Stimulated activated CD8-positive, alpha-beta memory T cell treated with anti-CD3 and anti-CD28 coated beads, Interleukin-2, amount 100 ng/mL, for 48 hours (primary cell): ENCODE results near the gene SH3GLB1.
"Not testable (repeated sequence)": the region's sequence is repeated elsewhere in the genome, so short reads cannot be mapped to it uniquely, and the experiment has no call there.

Experiments used
- DNase-seq, 2 donors: peaks; one replicate each; pipeline ENCODE4 v3.0.0-alpha.2; 2020; ENCODE audit warnings: low read depth in 2 of 2

SH3GLB1 gene

GRCh38 chr1:86704458-86704971 lies at the start of gene SH3GLB1:
Gene SH3GLB1, plus strand, starts transcription at chr1:86704576. Its CDS starts 324 bp downstream, at chr1:86704900.
- DNase-seq: peak; percentile 83

DNA sequence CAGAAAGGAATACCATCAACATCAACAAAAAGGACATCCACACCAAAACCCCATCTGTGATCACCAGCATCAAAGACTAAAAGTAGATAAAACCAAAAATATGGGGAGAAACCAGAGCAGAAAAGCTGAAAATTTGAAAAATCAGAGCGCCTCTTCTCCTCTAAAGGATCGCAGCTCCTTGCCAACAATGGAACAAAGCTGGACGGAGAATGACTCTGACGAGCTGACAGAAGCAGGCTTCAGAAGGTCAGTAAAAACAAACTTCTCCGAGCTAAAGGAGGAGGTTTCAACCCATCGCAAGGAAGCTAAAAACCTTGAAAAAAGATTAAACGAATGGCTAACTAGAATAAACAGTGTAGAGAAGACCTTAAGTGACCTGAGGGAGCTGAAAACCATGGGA lies 46.0 kb upstream of the SH3GLB1 start:
- DNase-seq: not testable (repeated sequence)

GRCh38 chr1:86666368-86666767 lies 38.0 kb upstream of the SH3GLB1 start:
- DNase-seq: no peak

GRCh38 chr1:86687595-86687994 lies 16.8 kb upstream of the SH3GLB1 start:
- DNase-seq: no peak

DNA sequence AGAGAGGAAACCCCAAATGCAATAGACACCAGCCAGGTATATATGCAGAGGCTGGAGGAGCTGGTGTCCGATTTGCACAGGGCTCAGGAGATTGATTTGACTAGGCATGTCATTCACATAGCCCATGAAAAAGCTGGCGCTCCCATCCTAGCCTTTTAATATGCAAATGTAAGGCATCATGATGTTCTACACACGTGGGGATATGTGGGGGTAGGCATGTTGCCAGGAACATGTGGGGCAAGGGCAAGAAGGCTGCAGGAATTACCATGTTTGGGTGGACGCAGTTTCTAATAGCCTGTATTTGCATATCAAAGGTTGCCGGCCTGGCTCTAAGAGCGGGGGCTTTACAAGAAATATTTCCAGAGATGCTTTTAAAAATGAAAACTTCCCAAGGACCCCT lies 11.7 kb upstream of the SH3GLB1 start:
- DNase-seq: no peak

DNA sequence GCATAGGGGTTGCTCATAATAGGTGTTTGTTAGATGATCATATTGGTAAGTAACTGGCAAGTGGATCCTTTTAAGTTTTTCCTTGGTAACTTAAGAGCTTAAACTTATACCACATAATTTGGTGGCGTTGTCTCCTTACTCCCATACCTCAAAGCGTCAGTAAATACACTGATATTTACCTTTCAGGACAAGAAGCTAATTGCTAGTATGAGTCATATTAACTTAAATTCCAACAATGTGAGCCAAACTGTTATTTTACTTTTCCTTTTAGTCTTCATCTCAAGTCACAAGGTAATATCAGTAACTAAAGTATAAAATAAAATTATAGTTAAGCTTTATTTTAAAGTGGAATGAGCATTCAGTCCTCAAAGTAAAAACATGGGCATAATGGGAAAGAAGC lies 9.0 kb upstream of the SH3GLB1 start:
- no peak for DNase-seq

DNA sequence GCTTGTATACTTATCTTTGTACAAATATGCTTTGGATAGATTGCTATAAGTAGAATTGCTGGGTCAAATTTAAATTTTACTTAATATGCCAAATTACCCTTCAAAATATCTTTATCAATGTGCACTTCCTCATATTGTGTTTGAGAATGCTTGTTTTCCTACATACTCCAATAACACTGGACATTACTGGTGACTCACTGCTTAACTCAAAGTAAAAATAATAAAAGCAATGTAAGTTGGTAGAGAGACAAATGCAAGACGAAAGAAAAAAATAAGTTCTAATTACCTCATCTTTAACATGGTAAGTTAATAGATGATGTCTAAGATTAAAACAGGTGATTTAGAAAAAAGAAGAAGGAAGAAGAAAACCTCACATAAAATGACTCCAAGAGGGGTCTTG lies 7.9 kb upstream of the SH3GLB1 start:
- no peak for DNase-seq

DNA sequence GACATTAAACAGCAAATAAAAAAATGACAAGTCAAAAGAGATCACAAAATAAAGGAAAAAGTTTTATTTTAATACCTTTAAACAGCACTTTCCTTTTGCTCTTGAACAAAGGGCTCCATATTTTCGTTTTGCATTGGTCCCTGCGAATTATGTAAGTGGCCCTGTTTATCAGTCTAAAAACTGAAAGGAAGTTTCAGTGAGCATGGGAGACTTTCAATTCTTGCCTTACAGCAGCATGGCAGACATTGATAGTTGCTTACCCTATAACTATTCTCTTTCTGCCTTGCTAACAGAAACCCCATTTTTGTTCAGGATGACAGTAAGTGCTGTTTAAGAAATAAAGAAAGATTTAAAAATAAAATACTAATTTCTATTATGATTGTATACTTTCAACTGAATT lies 5.2 kb upstream of the SH3GLB1 start:
- no peak for DNase-seq

GRCh38 chr1:86701731-86702130 lies 2.6 kb upstream of the SH3GLB1 start:
- no peak for DNase-seq

- not testable (repeated sequence) for DNase-seq
Measured at GRCh38 chr1:86702954-86703494, 1.4 kb upstream of the SH3GLB1 start.

DNA sequence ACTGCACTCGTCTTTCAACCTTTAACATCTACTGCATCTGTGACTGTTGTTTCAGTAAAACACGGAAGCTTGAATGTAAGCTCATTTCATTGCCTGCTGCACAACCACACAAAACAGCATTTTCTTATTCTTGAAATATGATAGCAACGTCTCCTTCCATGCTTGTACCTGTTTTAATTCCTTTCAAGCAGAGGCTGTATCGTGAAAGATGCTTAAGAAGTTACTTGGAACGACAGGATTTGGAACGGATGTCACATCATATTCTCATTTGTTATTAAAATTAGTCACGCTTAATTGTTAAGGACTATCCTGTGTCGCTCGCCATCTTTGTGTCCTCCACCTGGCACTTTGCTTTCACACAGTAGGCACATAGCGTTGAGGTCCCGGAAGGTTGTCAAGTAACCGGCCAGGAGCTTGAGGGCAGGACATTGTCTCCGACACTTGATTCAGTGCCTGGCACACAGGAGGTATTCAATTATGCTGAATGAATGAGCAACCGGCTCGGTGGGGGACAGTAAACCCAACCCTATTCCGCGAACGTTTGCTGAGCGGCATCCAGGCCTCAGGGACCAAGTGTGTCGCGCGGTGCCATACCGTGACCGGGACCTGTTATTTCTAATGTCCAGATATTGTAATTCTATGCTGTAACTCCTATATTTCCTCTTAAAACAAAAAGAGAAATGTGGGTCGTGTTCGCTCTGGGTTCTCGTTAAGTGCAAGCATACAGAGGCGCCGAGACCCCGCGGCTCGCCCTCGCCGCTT lies 499 bp upstream of the SH3GLB1 start:
- peak; percentile 17 to 28 for DNase-seq

GRCh38 chr1:86704972-86705664 lies 742 bp downstream of the SH3GLB1 start:
- peak; percentile 7 to 28 for DNase-seq

DNA sequence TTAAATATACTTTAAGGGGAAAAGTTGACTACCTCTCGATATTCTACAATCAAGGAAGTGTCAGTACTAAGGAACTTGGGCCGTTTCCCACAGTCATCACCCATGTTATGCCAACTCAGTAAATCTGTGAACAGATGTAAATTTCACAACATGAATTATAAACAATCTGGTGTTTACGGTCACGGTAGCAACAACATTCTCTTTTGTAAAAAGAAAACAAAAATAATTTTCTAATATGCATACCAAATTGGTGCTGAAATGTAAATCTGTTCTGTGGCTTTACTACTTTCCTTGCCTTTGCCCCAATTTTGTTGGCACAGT lies 1.2 kb downstream of the SH3GLB1 start:
- DNase-seq: no peak

- no peak for DNase-seq
Measured at GRCh38 chr1:86706018-86706635, 1.8 kb downstream of the SH3GLB1 start.

DNA sequence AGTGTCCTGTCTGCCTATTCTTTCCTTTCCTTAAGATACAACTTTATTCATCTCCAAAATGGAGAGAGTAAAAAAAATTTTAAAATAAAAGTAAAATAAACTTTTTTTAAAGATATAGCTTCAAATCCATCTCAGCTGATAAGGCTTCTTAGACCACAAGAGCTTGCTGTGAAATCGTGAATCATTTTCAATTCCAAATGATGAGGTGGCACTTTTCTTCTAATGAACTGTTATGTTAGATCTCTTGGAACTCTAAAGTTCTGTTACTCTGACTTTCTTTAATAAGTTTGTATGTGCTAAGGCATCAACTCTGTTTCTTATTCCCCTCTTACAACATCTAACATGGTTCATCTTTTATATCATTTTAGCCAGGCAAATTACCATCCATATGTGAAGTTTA lies 4.5 kb downstream of the SH3GLB1 start:
- no peak for DNase-seq

DNA sequence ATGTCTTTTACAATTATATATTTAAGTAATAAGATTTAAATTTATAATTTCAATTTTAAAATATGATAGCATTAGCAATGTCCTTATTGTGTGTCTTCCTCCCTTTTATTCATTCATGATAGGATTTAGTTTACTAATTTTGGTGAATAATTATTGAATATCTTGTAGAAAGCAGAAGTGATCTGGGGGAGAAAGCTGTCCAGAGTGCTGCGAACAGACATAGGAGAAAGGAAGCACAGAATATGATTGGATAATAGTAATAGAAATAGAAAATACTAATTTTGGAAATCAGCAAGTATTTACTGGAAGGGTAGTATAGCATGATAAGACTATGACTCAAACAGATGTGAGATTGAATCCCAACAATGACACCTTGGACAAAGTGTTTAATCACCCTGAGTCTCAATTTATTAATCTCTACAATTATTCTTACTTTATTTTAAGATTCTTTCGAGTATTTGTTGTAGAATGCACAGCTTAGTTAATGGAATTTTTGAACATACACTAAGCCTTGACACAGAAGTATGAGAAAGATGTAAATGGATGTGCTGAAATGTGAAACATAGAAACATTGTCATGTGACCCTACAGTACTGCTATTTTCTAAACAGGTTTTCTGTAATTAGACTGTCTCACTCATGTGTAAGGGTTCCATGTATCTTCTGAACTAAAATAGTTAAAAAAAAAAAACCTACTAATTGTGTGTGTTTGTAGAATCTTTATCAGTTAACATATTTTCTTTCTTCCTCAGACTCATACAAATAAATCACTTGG lies 7.9 kb downstream of the SH3GLB1 start:
- no peak for DNase-seq

- no peak for DNase-seq
Measured at GRCh38 chr1:86713477-86713876, 9.1 kb downstream of the SH3GLB1 start.

DNA sequence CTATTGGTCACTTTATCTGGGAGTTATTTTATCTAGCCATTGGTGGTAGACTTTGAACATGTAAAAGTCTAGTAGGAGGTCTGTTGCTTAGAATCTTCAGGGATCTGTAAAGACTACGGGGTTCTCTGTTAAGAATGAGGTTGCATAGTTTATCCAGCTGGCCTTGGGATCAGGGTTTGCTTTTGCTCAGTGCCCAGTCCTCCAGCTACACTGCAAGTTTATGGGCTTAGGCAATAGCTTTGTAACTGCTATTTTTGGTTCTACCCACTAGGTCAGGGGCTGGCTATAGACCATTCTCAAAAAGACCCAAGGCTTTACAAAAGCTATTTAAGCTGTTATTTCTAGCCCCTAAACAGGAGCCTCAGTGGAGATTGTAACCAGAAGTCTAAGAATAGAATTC lies 9.8 kb downstream of the SH3GLB1 start:
- DNase-seq: no peak

GRCh38 chr1:86714561-86715244 lies 10.3 kb downstream of the SH3GLB1 start:
- DNase-seq: no peak

GRCh38 chr1:86718786-86719185 lies 14.4 kb downstream of the SH3GLB1 start:
- DNase-seq: no peak

- no peak for DNase-seq
Measured at GRCh38 chr1:86731416-86731815, 27.0 kb downstream of the SH3GLB1 start.
